ENCODE measurements around the gene KIFC3.
"Not testable (repeated sequence)": the region's sequence is repeated elsewhere in the genome, so short reads cannot be mapped to it uniquely, and the experiment has no call there.

KIFC3 gene

DNA sequence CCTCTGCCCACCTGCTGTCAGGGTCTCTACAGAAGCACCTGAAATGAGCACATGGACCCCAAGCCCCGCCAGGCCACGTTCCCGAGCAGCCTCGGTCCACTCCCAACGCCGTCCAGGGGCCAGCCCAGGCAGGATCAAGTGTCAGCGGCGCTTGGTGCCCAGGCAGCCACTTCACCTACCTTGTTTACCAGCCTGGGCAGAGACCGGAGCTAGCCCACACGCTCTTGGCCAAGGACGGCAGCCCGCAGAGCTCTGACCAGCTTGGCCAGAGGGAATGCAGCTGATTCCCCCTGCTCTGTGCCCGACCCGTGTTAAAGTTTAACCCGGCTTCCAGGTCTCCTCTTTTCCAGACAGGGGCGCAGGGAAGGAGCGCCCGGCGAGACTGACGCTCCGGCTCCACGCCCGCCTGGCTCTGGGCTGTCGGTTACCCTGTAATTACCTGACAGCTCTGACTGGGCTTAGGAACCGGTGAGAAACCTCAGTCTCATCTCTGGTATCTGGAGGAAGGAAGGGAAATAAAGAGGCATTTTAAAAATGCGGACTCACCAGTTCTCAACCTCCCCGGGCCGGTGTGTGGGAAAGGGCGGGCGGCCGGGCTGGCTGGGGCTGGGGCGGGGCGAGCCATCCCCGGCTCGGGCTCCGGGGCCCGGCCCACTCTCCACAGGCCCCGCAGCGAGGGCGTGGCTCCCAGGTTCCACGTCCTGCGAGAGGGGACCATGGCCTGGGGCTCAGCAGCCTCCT is 4.6 kb downstream of the KIFC3 start:
- DNase-seq (ENCODE audit: low read depth): peak; percentile 91
- H3K4me3 ChIP-seq (ENCODE audit: low read length): peak overlapping the region; percentile 44
- TF ChIP-seq, protein P1, sequence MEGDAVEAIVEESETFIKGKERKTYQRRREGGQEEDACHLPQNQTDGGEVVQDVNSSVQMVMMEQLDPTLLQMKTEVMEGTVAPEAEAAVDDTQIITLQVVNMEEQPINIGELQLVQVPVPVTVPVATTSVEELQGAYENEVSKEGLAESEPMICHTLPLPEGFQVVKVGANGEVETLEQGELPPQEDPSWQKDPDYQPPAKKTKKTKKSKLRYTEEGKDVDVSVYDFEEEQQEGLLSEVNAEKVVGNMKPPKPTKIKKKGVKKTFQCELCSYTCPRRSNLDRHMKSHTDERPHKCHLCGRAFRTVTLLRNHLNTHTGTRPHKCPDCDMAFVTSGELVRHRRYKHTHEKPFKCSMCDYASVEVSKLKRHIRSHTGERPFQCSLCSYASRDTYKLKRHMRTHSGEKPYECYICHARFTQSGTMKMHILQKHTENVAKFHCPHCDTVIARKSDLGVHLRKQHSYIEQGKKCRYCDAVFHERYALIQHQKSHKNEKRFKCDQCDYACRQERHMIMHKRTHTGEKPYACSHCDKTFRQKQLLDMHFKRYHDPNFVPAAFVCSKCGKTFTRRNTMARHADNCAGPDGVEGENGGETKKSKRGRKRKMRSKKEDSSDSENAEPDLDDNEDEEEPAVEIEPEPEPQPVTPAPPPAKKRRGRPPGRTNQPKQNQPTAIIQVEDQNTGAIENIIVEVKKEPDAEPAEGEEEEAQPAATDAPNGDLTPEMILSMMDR (IDR thresholded peaks at IDR 0.05; ENCODE audit: insufficient read depth, low read depth, low read length, missing control alignments): no peak

DNA sequence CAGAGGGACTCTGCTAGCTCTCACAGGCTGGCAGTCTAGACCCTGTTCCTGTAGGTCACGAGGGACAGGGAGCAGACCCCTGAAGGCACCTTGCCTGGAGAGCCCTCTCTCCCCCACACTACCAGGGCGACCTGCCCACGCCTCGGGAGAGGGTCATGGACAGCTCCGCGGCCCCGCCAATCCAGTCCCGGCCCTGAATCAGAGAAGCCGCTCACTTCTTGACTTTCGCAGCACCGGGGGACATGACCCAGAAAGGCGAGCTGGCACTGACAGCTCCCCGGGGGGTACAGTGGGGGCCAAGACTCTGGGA is 5.1 kb downstream of the KIFC3 start:
- TF ChIP-seq, protein P1 (IDR thresholded peaks at IDR 0.05; ENCODE audit: insufficient read depth, low read depth, low read length, missing control alignments): no peak
- H3K4me3 ChIP-seq (ENCODE audit: low read length): peak overlapping the region; percentile 44
- no peak for DNase-seq (ENCODE audit: low read depth)

DNA sequence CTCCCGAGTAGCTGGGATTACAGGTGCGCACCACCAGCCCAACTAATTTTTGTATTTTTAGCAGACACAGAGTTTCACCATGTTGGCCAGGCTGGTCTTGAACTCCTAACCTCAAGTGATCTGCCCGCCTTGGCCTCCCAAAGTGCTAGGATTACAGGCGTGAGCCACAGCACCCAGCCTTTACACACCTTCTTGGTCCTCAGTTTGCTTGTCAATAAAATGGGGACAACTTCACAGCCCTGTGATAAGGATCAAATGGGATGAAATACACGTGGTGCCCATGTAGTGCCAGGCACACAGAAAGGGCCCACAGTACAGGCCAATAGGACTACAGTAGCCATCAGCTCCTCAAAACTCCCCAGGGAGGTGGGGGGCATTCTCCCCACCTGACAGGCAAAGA is 6.3 kb downstream of the KIFC3 start:
- not testable (repeated sequence) for DNase-seq (ENCODE audit: low read depth)

DNA sequence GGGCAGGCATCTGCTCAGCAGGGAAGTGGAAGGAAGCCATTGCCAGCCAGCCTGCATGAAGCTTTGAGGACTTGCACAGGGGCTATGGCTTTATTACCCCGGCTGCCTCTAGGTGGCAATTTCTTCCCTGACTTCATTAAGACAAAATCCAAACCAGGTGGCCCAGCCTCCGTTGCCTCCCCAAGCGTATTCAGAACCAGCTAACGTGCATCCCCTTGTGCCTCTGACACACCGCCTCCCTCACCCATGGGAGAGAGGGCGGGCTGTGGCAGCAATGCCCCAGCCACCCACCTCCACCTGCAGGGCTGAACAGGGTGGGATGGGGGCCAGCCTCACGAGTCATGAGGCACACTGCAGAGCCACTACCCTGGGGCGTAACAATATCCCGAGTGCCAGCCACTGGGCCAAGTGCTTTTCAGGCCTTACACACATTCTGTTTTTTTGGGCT is 6.8 kb downstream of the KIFC3 start:
- no peak overlapping the region for H3K4me3 ChIP-seq (ENCODE audit: low read length)
- DNase-seq (ENCODE audit: low read depth): peak; percentile 84
- TF ChIP-seq, protein P1 (IDR thresholded peaks at IDR 0.05; ENCODE audit: insufficient read depth, low read depth, low read length, missing control alignments): peak; percentile 68

More for the DNA sequence above, 6.3 kb downstream of the KIFC3 start:
- H3K4me3 ChIP-seq (ENCODE audit: low read length): not testable (repeated sequence)

DNA sequence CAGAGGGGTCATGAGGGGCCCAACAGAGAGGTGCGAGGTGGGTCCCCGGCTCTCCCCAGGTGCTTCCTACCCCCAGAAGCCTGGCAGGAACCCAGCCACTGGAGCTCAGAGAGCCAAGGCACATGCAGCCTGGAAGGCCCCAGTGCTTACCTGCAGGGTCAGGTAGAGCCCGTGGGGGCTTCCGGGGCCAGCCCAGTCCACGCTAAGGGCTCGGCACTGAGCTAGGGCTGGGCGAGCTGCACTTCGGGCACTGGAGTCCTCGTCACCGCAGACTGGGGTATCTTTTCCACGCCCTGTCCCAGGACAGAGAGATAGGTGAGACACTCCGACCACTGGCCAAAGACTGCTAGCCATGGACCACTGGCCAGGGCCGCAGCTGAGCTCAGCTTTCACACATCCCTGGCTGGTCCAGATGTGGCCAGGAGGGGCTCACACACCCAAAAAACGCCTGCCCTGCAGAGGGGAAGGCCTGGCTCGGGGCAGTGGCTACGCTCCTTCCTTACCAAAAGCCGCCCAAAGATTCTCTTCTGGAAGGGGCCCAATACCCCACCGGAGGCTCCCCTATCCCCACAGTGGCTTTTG is 7.4 kb downstream of the KIFC3 start:
- H3K4me3 ChIP-seq (ENCODE audit: low read length): no peak overlapping the region
- TF ChIP-seq, protein P1 (IDR thresholded peaks at IDR 0.05; ENCODE audit: insufficient read depth, low read depth, low read length, missing control alignments): no peak
- no peak for DNase-seq (ENCODE audit: low read depth)

DNA sequence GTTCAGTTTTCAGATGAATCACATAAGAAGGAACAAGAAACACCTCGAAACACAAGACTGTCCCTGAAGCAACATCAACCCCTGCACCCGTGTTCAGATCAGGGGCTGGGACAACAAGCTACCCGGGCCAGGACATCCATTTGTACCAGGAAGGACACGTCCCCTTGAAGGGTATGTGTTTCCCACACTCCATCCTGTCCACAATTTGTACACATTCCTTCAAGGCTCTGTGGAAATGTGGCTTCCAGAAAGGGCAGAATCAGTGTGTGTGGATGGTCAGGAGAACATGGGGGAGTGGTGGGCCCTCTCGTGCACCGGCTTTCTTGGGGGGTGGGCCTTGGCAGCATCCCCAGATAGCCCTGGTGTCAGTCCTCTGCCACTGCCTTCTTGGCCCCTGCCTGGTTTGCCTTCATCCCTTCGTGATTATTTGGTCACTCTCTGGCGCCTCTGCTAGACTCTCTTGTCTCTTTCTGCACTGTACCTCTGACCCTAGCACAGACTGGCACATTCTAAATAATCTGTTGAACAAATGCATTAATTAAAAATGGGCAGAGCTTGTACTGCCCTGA is 10.3 kb downstream of the KIFC3 start:
- H3K4me3 ChIP-seq (ENCODE audit: low read length): no peak overlapping the region
- TF ChIP-seq, protein P1 (IDR thresholded peaks at IDR 0.05; ENCODE audit: insufficient read depth, low read depth, low read length, missing control alignments): no peak
- DNase-seq (ENCODE audit: low read depth): no peak

DNA sequence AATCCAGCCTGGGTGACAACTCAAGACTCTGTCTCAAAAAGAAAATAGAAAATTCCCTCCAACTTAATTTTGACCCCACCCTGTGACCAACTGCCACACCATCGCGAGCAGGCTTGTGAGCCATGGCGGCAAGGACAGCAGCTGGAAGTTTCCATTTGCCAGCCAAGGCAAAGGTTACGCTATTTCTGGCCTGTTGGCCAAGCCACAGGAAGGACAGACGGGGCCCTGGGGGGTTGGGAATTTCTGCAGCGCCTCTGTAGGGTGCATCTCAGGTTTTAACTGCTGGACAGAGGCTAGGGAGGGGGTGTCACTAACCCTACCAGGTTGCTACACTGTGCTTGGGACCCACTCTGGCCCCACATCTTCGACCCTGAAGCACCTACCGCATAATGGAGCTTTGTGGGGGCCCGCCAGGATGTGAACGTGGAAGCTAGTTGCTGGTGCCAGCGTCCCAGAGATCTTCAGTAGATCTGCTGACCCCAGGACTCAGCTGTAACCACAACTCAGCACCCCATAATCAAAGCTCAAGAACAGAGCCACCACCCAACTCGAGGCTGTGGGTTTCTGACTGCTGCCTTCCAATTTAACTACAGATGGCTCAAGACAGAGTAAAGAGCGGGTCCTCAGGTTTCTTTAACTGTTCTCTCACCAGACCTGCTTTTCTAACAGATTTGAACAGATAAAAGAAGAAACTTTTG is 10.9 kb downstream of the KIFC3 start:
- TF ChIP-seq, protein P1 (IDR thresholded peaks at IDR 0.05; ENCODE audit: insufficient read depth, low read depth, low read length, missing control alignments): no peak
- no peak overlapping the region for H3K4me3 ChIP-seq (ENCODE audit: low read length)
- DNase-seq (ENCODE audit: low read depth): no peak

Data from epithelial cell of esophagus (primary cell).